HG02870 (cell line): ENCODE results near the gene CFAP61.
A peak's percentile ranks its signal among the peaks of the same experiment; 100 is the strongest.
"Not testable (repeated sequence)": the region's sequence is repeated elsewhere in the genome, so short reads cannot be mapped to it uniquely, and the experiment has no call there.

ENCODE experiments used
- ATAC-seq: cut with Tn5 transposase; IDR thresholded peaks from one replicate; pipeline ENCODE4 v1.9.1; 2021; ENCODE audit warnings: mild to moderate bottlenecking, moderate library complexity; ENCODE audit not compliant: unreplicated experiment

The CFAP61 gene

DNA sequence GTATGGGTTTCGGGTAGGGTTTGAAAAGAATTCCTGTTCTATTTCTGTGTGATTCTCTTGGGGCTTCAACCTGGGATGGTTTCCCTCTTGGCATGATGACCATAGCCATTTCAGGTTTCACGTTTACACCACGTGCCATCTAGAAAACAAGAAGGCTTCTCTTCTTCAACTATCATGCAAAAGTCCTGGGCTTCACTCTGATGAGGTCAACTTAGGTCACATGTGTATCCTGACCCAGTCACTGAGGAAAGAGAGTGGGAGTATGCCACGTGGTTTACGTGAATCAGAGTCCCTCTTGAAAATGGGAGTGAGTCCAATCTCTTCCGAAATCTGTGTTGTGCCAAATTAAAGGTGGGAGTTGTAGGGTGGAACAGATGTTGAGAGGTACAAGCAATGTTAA lies 174.2 kb downstream of the CFAP61 start:
- no peak for ATAC-seq

DNA sequence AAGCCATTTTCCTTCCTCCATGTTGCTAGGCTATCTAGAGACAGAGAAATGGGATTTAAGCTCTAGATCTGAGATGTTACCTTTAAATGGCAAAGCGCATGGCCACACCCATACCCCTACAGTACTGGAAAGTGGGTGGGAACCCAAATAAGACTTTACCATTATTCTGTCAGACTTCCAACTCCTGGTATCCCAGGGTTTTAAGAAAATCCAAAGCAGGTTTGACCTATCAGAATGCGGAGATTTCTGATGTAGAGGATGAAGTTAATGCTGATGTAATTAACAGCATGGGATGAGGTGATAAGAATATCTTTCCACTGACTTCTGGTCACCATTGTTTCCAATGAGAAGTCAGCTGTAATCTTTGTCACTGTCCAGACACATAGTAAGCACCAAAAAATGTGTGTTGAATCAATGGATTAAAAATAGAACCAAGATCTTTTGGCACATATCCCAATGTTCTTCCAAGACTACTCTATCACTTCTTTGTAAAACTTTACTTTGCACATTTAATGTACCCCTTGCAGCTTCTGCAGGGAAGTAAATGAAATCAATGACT lies 174.8 kb downstream of the CFAP61 start:
- ATAC-seq: no peak

DNA sequence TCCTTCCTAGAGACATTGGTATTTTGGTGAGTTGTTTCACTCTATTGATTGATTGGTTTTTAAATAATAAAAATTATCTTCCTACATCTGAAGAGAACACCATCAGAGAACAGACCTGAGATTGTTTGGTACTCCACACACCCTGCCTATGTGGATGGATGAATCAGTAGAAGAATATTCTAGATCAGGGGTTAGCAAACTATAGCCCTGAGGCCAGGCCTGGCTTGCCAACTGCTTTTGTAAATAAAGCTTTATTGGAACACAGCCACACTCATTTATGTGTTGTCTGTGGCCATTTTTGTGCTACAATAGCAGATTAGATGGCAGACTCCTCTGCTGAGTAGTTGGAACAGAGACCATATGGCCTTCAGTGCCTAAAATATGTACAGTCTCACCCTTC lies 176.0 kb downstream of the CFAP61 start:
- ATAC-seq: no peak

DNA sequence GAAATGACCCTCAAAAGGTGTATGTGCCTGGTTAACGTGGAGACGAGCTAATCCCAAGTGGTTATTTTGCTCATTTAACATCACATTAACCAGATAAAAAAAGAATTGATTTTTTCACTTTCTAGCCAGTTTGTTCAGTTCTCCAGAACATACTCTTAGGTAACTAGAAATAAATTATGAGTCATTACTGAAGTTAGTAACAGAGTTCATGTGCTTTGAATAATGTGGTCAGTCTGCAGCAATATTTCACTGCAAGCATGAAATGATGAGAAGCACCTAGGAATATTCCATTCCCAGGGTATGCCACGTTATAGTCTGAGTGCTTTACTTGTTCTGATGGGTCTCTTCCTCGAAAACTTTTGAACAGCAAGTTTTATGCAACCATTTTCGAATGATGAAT lies 177.3 kb downstream of the CFAP61 start:
- peak; percentile 48 for ATAC-seq

DNA sequence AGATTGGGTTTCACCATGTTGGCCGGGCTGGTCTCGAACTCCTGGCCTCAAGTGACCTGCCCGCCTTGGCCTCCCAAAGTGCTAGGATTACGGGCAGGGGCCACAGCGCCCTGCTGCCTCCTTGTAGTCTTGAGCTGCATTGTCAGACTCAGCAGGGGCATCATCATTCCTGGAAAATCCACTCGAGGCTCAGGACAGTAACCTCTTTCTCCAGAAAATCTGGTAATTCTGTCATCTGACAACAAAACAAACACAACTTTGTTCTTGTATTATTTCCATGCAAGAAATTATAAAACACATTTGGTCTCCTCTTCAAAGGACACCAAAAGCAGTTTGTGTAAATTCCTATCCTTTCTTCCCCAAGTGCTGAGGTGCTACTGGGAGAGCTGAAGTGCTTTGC lies 178.4 kb downstream of the CFAP61 start:
- ATAC-seq: no peak

DNA sequence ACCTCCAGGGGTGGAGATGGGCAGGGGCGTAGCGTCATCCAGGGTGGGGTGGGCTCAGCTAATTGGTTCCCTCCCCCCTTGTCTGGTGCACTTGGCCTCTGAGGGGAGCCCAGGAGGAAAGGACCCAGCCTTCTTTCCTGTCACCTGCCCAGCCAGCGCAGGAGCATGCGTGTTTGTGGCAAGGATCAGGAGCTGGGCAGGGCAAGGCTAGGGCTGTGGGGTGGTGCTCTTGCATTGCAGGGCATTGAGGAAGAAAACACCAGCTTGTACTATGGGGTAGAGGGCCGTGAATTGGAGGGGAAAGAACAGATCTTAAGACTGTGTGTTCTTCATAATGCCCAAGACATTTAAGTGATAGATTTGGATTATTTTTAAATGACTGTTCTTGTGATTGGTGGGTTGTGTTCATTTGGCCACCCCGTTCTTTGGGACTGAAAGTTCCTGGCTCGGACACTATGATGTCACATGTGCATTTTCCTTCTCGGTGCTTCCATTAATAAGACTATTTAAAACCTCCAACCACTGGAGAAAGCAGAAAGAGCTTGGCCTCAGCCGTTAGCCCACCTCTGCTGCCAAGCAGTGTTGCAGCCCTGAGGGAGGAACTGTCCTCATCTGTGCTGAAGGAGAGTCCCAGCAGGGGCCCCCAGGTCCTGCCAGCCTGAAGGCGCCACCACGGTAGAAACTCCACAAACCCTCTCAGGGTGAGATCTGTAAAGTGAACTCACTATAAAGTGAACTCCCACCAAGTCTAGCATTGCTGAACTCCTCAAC lies 179.4 kb downstream of the CFAP61 start:
- no peak for ATAC-seq

DNA sequence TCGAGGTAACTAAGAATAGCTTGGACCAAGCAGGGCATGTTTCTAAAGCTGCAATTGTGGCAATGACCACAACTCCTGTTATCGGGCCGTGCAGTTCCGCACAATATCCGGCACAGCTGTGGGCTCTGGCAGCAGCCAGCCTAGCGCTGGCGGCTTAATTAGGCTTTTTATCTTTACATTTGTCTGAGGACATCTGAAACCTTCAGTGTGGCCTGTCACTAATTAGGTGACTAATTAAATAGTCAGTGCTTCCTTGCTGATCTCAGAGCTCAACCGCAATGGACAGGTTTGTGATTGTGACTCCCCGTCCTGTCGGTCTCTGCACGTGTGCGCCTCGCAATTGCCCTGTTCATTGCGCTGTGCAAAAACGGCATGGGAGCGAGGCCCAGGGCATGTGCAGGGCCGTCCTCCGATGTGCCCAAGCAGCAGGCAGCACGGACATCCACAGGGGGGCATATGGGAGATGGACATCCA lies 180.7 kb downstream of the CFAP61 start:
- ATAC-seq: no peak

DNA sequence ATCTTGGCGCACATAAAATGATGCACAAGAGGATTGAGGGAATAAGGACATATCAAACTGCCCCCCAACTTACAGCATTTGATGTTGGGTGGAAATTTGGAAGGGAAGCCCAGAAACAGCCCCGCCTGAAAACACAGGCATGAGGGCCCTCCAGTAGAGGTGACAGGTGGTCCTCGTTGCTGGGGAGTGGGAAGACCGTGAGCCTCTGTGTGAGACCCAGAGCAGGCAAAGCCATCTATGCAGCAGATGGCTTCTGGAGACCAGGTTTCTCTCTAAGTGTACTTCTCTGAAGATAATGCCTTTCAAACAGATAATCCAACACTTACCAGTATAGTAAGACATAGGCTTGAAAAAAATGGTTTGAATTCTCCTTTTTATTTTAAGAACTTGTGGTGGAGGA lies 183.3 kb downstream of the CFAP61 start:
- ATAC-seq: no peak

DNA sequence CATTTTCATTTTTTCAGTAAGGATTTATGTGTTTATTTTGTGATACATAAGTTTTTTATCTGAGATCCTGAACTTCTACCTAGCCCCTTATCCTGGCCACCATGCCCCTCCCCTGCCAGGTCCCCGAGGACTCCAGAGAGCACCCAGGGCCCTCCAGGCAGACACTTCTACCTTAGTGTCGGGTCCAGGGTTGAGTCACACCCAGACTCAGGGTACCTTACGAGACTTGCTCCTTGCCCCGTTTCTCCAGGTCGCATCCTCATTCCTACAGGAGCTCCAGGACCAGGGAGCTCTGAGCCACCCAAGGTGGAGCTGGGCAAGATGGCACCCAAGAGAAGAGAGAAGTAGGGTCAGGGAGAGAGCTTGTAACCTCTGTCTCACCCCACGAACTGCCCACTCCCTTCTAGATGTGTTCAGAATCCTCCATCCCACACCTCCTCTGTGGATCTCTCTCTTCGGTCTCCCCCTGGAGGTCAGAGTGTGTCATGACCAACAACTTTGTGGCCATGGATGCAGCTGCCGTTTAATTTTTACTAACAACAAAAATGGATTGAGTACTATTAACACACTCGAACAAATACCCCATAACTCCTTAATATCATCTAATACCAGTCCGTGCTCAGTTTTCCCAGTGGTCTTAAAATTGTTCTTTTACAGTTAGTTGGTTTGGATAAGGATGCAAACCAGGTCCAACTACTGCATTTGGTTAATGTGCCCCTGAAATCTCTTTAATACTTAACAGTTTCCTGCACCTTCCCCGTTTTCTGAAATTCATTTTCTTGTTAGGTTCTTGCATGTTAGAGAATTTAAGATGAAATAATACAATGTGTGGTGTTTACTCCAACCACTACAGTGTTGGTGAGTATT lies 185.0 kb downstream of the CFAP61 start:
- ATAC-seq: no peak

DNA sequence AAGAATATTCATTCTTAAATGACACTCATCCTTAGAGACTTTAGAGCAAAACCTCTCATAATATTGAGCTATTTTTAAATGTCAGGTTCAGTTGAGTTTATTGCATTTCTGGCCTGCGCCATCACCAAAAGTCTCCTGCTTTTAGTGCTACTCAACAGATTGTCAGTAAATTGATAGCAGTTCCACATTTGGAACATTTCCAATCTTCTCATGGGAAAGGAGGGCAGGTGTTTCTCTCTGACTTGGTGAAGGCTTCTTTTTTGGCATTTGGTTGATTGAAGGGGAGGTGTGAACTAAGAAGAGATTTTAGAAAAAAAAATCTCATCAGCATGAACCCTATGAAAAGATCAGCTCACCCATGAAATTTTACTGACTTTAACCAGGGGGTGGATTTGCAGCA lies 189.6 kb downstream of the CFAP61 start:
- no peak for ATAC-seq

DNA sequence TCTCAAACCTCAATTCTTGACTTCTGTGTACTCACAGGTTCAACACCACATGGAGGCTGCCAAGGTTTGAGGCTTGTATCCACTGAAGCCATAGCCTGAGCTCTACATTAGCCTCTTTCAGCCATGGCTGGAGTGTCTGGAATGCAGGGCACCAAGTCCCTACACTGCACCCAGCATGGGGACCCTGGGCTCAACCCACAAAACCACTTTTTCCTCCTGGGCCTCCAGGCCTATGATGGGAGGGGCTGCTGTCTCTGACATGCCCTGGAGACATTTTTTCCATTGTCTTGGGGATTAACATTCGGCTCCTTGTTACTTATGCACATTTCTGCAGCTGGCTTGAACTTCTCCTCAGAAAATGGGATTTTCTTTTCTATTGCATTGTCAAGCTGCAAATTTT lies 192.1 kb downstream of the CFAP61 start:
- not testable (repeated sequence) for ATAC-seq

DNA sequence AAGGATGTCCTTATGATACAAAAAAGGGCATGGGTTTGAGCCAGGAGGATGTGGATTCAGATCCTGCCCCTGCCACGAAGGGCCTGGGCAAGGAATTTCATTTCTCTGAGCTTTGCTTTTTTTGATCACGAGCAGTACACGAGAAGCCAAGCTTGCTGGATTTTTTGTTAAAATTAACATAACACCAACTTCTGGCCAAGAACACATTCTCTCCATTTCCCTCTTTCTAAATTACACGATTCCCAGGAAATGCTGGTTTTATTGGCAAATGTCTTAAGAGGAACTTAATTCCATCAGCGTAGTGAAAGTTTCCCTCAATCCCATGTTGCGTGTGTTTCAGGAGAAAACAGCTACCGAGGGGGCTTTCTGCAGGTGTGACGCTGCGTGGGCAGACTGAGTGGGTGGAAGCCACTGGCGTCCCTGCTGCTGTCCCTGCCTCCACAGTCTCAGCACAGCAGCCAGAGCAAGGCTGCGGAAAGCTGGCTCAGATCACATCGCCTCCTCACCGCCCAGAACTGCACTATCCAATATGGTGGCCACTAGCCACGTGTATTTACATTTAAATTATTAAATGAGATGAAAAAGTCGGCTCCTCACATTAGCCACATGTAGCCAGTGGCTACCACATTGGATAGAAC lies 194.8 kb downstream of the CFAP61 start:
- no peak for ATAC-seq

DNA sequence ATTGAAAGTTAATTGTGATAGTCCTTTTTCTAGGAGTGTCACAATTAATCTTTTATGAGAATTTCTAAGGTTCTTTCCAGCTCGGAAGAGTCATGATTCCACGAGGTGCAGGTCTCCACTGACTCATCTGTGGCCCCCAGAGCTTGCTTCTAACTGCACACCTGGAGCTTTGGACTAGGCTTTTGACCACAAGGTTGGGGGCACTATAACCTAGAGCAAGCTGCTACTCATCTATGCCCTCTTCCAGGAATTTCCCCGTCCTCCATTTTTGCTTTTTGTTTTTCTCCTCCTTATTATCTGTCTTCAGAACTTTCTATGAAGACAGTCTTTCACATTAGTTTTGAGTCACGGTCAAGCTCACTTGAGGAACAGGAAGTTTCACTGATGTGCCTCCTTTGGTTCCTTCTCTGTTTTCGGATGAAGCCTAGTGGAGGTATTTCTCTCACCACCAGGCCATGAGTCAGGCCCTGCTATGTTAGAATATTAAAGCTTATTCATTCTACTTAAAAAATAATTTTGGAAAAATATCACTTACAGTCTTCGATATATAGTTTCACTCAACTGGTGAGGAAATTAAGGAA lies 196.4 kb downstream of the CFAP61 start:
- peak; percentile 87 for ATAC-seq

DNA sequence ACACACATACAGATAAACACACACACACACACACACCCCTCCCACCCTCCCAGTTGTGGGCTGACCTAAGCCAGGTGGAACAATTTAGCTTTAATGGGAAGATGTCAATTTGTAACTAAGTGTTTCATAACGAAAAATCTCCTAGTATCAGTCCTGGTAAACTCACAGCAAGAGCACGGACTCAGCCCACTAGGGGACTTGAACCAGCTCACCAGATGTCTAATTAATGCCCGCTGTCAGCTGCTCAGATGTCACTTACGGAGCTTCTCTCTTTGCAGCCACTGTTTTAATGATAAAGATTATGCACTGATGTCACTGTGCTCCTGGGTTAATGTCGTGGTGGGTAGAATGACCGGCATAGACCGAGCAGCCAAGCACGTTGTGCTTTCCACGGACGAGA lies 199.0 kb downstream of the CFAP61 start:
- ATAC-seq: no peak

DNA sequence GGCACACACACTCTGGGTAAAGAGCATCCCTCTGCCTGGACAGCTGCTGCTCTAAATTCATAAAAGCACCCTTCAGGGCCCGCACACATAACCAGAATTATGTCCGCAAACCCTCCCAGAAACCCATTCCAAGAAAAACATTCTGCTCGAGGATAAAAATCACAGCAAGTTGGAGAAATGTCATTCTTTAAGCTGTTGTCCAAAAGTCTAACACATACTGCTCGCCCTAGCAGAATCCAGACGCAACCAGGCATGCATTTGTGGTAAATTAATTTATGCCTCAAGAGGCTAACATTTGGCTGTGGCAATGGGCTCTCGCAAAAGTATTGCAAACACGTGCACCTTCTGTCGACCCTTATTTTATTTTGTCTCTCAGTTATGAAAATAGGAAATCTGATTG lies 199.5 kb downstream of the CFAP61 start:
- ATAC-seq: no peak

DNA sequence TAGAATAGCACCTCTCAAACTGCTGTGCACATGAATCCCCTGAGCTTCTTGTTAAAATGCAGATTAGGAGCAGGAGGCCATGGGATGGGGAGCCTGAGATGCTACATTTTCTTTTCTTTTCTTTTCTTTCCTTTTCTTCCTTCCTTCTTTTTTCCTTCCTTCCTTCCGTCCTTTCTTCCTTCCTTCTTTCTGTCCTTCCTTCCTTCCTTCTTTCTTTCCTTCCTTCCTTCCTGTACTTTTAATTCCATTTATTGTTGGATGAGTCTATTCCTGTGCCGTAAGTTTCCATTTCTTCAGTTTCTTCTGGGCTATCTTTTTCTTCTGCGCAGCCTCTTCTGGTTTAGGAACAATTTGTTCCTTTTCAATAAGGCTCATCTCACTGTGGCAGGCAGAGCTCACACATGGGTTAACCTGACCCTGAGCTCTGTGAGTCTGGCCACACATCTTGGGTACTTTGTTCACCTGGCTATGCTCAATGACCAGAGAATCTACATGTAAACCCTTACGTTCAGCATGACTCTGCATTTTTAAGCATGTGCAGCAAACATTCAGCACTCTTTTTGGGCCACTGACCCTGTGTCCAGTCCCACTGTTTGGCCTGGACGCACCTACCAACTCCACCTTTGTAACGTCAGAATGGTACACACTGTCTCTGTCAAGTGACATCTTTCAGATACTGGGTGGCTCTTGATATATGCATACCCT lies 200.9 kb downstream of the CFAP61 start:
- no peak for ATAC-seq

DNA sequence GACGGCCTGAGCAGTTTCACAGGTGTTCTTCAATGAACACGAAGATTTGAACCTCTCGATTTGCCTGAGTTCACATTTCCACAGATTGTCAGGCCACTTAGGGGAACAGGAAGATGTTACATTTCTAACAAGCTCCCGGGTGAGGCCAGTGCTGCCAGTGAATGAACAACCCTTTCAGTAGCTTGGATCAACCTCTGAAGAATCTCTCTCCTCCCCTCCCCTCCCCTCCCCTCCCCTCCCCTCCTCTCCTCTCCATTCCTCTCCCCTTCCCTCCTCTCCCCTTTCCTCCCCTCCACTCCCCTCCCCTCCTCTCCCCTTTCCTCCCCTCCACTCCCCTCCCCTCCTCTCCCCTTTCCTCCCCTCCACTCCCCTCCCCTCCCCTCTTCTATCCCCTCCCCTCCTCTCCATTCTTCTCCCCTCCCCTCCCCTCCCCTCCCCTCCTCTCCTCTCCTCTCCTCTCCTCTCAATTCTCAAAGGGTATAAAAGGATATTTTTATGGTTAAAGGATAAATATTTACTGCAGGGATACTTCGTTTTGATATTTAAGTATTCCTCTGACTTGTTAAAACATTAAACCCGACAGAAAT lies 201.5 kb downstream of the CFAP61 start:
- ATAC-seq: no peak

DNA sequence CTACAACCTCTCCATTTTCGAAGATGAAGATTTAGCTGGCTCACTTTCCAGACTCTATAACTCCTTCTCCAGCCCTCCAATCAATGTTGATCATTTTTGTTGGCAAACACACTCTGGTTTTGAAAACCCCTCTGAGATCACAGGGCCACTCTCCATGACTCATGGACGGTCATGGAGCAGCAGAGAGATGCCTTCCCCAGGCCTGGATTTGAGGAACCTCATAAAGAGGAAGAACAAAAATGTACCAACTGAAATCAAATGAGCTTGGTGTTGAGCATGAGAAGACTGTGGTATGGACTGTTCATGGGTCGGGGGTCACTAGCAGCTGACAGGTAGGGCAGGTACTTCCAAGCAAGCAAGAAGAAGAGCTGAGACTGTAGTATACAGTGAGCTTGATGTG lies 202.8 kb downstream of the CFAP61 start:
- ATAC-seq: no peak

DNA sequence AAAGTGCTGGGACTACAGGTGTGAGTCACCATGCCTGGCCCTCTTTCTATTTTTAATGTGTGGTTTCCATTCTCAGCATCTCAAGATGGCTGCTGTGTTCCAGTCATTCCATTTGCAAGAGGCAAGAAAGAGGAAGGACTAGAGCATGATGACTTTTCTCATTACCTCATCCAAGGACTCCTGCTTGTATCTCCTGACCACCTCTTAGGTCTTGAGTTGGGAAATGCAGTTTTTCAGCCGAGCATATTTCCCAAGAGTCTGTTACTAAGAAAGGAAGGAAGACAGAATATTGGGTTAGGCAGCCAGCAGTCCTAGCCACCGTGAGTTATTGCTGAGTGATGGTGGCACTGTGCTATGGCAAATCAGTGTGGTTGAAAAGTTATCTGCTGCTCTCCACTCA lies 207.2 kb downstream of the CFAP61 start:
- no peak for ATAC-seq

DNA sequence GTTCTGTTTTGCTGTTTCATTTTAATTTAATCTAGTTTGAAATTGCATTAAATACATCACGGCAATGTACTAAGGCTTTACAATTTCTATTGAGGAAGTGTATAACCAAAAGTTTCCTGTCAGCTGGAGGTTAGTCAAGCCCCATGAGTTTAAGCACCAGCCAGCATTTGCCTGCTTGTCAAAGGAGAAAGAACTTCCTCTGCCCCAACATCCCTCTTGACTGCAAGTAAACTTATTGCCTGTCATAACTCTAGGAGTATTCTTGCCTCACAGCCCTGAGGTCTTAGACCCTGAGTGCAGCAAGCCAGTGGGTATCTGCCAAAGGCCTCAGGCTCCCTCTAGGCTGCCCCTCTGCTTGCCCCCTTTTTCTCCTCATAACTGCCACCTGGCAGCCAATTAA lies 208.8 kb downstream of the CFAP61 start:
- no peak for ATAC-seq
